Gastrocnemius medialis (tissue), 4 donors: ENCODE data around the gene CDH4.

Experiments
- CTCF ChIP-seq, 5 experiments: fragments of 450-650 bp in 3 of 5; fragments of 200-600 bp in 2 of 5; sonication (generic) in 2 of 5; IDR thresholded peaks in 4 of 5; conservative IDR thresholded peaks in 1 of 5; 1 replicate in 4 of 5; 2 replicates in 1 of 5; pipeline ENCODE4 v1.5.1; 2016 to 2019; ENCODE audit warnings: antibody characterized with exemption in 5 of 5, mild to moderate bottlenecking in 3 of 5, moderate library complexity in 3 of 5
- POLR2A ChIP-seq, 2 donors: fragments of 450-650 bp; IDR thresholded peaks; one replicate each; pipeline ENCODE4 v1.6.1; 2017; ENCODE audit warnings: antibody characterized with exemption in 2 of 2, mild to moderate bottlenecking in 2 of 2, moderate library complexity in 2 of 2

DNA sequence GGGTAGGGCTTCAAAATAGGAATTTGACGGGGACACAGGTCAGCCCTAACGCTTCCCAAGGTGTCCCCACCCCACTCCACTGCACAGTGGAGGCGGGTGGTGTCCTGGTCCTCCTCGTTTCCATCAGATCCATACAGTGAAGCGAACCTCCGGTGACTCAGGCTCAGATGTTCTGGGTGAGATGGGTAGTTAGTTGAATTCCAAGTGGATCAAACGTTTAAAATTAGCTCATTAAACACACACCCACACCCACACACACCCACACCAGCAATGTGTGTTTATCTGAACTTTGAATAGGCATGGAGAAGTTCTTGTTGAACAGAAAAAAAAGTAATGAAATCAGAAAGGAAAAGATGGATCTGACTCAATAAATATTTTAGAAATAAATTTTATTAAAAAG is 58.9 kb downstream of the CDH4 start:
- no peak for TF ChIP-seq POLR2A (IDR thresholded peaks at IDR 0.05)
- no peak for TF ChIP-seq CTCF (IDR thresholded peaks at IDR 0.05 in 4 of 5, conservative IDR thresholded peaks at IDR 0.05 in 1 of 5)
